Smooth muscle cell (in vitro differentiated cells): ENCODE data around the gene C1orf105. TPM values are rescaled to one million over a fixed set of nuclear protein-coding genes. Genes with fewer than 3 reads are reported as not detected.

Source experiments
- DNase-seq: peaks from one replicate; lab custom pipeline; 2025; ENCODE audit not compliant: unreplicated experiment; lab: John Stamatoyannopoulos, UW
- H2AFZ ChIP-seq: fragments of 200-600 bp; sonication (generic); 2 replicates; pipeline ENCODE4 v1.6.0; 2016; ENCODE audit warnings: antibody characterized with exemption, low read depth, mild to moderate bottlenecking
- H3F3A ChIP-seq: fragments of 200-600 bp; sonication (generic); 2 replicates; pipeline ENCODE4 v1.6.0; 2017; ENCODE audit warnings: antibody characterized with exemption, low read depth
- H3K27ac ChIP-seq: fragments of 200-600 bp; sonication (generic); 2 replicates; pipeline ENCODE4 v1.5.1; 2016; ENCODE audit warnings: low read depth, mild to moderate bottlenecking
- H3K27me3 ChIP-seq: fragments of 200-600 bp; sonication (generic); 2 replicates; pipeline ENCODE4 v1.6.1; 2016; ENCODE audit warnings: low read depth, mild to moderate bottlenecking
- H3K36me3 ChIP-seq: fragments of 200-600 bp; sonication (generic); 2 replicates; pipeline ENCODE4 v1.5.1; 2016; ENCODE audit warnings: low read depth
- H3K4me1 ChIP-seq: fragments of 200-600 bp; sonication (generic); 2 replicates; pipeline ENCODE4 v1.5.1; 2016; ENCODE audit warnings: low read depth
- H3K4me2 ChIP-seq: fragments of 200-600 bp; sonication (generic); 2 replicates; pipeline ENCODE4 v1.6.0; 2016; ENCODE audit warnings: mild to moderate bottlenecking
- H3K4me3 ChIP-seq: fragments of 200-600 bp; sonication (generic); 2 replicates; pipeline ENCODE4 v1.5.1; 2016; ENCODE audit warnings: mild to moderate bottlenecking
- H3K79me2 ChIP-seq: fragments of 200-600 bp; sonication (generic); 2 replicates; pipeline ENCODE4 v1.6.0; 2016; ENCODE audit warnings: low read depth, mild to moderate bottlenecking
- H3K9ac ChIP-seq: fragments of 200-600 bp; sonication (generic); 2 replicates; pipeline ENCODE4 v1.6.0; 2016; ENCODE audit warnings: low read depth
- H3K9me3 ChIP-seq: fragments of 200-600 bp; sonication (generic); replicated peaks from 2 replicates; pipeline ENCODE4 v1.5.1; 2016; ENCODE audit warnings: low read depth
- H4K20me1 ChIP-seq: fragments of 200-600 bp; sonication (generic); 2 replicates; pipeline ENCODE4 v1.6.0; 2016; ENCODE audit warnings: low read depth
- WGBS: methylation state at CpG from one replicate; pipeline ENCODE4 v1.1.7; 2016; ENCODE audit warnings: low lambda C conversion rate; 5-methylcytosine and 5-hydroxymethylcytosine counted together
- polyA plus RNA-seq: library from polyadenylated mRNA; unstranded; fragments of >200 nt; fragmentation: Nextera tagmentation; extraction: Ambion mirVana; gene quantifications from 2 replicates; pipeline ENCODE4 v1.2.1, GENCODE V29; 2016
- total RNA-seq: library from RNA; depleted of rRNA; stranded (reverse); fragments of >200 nt; gene quantifications from 2 replicates; pipeline ENCODE4 v1.2.3, GENCODE V29; 2014
- TF ChIP-seq, protein P1 (sequence below): fragments of 200-600 bp; sonication (generic); IDR thresholded peaks from 2 replicates; pipeline ENCODE4 v1.5.1; 2017; ENCODE audit warnings: borderline replicate concordance, mild to moderate bottlenecking, antibody characterized with exemption; ENCODE audit not compliant: insufficient read depth, poor library complexity, severe bottlenecking

The C1orf105 gene
- total and polyA plus RNA-seq, 2 experiments from 2014 or later, result not detected

DNA sequence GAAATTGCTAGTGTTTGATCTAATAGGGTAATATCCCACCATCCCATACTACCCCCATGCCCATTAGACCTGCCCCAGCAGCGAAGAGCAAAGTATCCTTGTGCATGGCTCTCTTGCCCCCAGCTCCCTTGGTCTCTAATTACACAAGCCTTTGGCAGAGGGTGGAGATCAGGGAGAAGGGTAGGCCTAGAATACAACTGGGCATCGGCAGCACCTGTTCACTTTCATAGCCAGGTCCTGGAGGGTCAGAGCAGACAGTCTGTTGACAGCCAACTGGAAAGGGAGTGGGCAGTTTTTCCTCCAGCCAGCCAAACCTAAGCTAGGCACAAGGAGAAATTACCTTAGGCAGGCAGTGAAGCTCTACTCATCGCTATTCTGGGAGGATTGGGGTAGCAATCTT, 26.1 kb downstream of the C1orf105 start:
- H4K20me1 ChIP-seq, result no peaks in the 10 kb centered on the region
- H3K9ac ChIP-seq, result no peak overlapping the region
- TF ChIP-seq, protein P1, sequence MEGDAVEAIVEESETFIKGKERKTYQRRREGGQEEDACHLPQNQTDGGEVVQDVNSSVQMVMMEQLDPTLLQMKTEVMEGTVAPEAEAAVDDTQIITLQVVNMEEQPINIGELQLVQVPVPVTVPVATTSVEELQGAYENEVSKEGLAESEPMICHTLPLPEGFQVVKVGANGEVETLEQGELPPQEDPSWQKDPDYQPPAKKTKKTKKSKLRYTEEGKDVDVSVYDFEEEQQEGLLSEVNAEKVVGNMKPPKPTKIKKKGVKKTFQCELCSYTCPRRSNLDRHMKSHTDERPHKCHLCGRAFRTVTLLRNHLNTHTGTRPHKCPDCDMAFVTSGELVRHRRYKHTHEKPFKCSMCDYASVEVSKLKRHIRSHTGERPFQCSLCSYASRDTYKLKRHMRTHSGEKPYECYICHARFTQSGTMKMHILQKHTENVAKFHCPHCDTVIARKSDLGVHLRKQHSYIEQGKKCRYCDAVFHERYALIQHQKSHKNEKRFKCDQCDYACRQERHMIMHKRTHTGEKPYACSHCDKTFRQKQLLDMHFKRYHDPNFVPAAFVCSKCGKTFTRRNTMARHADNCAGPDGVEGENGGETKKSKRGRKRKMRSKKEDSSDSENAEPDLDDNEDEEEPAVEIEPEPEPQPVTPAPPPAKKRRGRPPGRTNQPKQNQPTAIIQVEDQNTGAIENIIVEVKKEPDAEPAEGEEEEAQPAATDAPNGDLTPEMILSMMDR, result no peak
- H2AFZ ChIP-seq, result no peak overlapping the region
- H3K4me2 ChIP-seq, result no peak overlapping the region
- peaks cover 24% of the 10 kb centered on the region for H3K4me1 ChIP-seq
- no peak overlapping the region for H3K27ac ChIP-seq
- peaks cover 21% of the 10 kb centered on the region for H3K79me2 ChIP-seq
- no peaks in the 10 kb centered on the region for H3K9me3 ChIP-seq
- no peaks in the 10 kb centered on the region for H3K27me3 ChIP-seq
- H3K36me3 ChIP-seq, result no peaks in the 10 kb centered on the region
- DNase-seq, result no peak
- peaks cover 14% of the 10 kb centered on the region for H3F3A ChIP-seq
- no peak overlapping the region for H3K4me3 ChIP-seq
- WGBS, result 98% methylated on average over 3 of the region's 3 CpGs

DNA sequence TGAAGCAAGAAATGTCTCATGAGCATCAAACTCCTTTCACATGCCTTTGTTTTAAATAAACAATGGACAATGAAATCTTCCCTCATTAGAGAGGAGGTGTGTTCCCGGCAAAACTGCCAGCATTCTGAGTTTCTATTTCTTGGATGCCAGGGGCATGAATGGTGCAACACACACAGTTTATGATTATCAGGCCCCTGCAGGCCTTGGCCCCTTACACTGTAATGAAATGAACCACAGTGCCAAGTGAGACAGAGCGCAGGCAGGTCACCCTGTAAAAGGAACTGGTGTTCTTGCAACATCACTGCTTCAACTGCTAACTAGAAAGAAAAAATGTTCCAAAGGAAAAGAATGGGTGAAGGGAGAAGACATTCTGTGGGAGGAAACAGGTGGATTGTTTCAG, 27.2 kb downstream of the C1orf105 start:
- Histone ChIP-seq H2AFZ (no peak overlapping the region), H3K79me2 (peaks cover 12% of the 10 kb centered on the region), H3K4me2 (no peak overlapping the region), H3K27me3 (no peaks in the 10 kb centered on the region), H3K4me3 (no peak overlapping the region), H4K20me1 (no peaks in the 10 kb centered on the region), H3K9me3 (no peaks in the 10 kb centered on the region), H3K27ac (no peak overlapping the region), H3K36me3 (no peaks in the 10 kb centered on the region), H3K4me1 (peaks cover 31% of the 10 kb centered on the region), H3K9ac (no peak overlapping the region), H3F3A (peaks cover 21% of the 10 kb centered on the region)
- TF ChIP-seq, protein P1, result no peak
- WGBS, result 86% methylated on average over 2 of the region's 2 CpGs
- no peak for DNase-seq

DNA sequence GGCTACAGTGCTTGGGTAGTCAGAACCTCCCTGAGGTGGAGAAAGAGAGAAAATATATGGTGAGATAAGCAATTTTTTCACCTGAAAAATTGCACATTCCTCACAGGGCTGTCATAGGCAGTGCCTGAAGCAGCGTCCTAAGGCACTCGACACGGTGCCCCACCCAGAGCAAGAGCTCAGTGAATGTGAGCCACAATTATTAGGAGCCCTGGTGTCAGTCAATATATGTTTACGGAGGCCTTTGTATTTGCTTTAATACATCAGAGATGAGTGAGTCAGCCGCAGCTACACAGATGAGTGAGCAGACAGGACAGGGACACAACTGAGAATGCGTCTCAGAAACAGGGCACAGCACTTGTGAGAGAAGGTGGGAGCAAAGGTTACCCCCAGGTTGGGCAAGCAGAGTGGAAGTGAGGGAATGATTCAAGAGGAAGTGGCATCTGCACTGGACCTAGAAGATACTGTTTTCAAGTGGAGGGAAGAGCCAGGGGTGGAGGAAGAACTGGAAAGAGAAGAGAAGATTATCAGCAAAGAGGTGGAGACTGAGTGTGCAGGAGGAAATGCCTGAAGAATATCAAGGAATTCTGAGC, 28.6 kb downstream of the C1orf105 start:
- H3K4me3 ChIP-seq, result no peak overlapping the region
- H4K20me1 ChIP-seq, result no peaks in the 10 kb centered on the region
- H3K27ac ChIP-seq, result peak overlapping the region; percentile 78
- H2AFZ ChIP-seq, result peak overlapping the region; percentile 82
- TF ChIP-seq, protein P1, result no peak
- no peak for DNase-seq
- H3K9me3 ChIP-seq, result no peaks in the 10 kb centered on the region
- WGBS, result 50% methylated on average over 6 of the region's 6 CpGs
- H3K4me1 ChIP-seq, result peaks cover 31% of the 10 kb centered on the region
- no peak overlapping the region for H3K4me2 ChIP-seq
- no peak overlapping the region for H3K9ac ChIP-seq
- peaks cover 21% of the 10 kb centered on the region for H3F3A ChIP-seq
- H3K27me3 ChIP-seq, result no peaks in the 10 kb centered on the region
- H3K79me2 ChIP-seq, result no peaks in the 10 kb centered on the region
- no peaks in the 10 kb centered on the region for H3K36me3 ChIP-seq
